H1 (cell line): ENCODE measurements around the gene NEGR1. TPM values are rescaled to one million over a fixed set of nuclear protein-coding genes. Genes with fewer than 3 reads are reported as not detected.

Experiments used
- CTCF ChIA-PET: fragments of 300-600 bp; sonication (Branson Sonifier 250); formaldehyde crosslinking; loops from one replicate; lab custom pipeline; 2021; ENCODE audit not compliant: partially characterized antibody; lab: Charles Lee
- POLR2A ChIA-PET: fragments of 300-600 bp; sonication (Branson Sonifier 250); formaldehyde crosslinking; loops from one replicate; lab custom pipeline; 2021; ENCODE audit warnings: inconsistent platforms; ENCODE audit not compliant: partially characterized antibody; lab: Charles Lee
- DNase-seq, 2 experiments: peaks; one replicate each; pipeline versions ENCODE4 v3.0.0 to v3.0.0-alpha.2; 2010 to 2022; ENCODE audit warnings: low spot score in 2 of 2, low read depth in 1 of 2, mixed read lengths in 1 of 2
- FAIRE-seq: peaks from 2 replicates; lab custom pipeline; 2011; peaks lifted over from hg19 to GRCh38; lab: Jason Lieb, UNC
- H2AFZ ChIP-seq: 2 replicates; pipeline ENCODE4 v1.8.1; 2012; ENCODE audit warnings: low read length, inconsistent platforms
- H2AK5ac ChIP-seq: 2 replicates; pipeline ENCODE4 v1.6.1; 2013; ENCODE audit warnings: low read depth, low read length
- H2BK120ac ChIP-seq: replicated peaks from 2 replicates; pipeline ENCODE3; 2013; ENCODE audit warnings: low read depth, low read length, inconsistent platforms
- H2BK12ac ChIP-seq: 2 replicates; pipeline ENCODE4 v1.6.1; 2013; ENCODE audit warnings: low read depth, low read length
- H2BK15ac ChIP-seq: 2 replicates; pipeline ENCODE4 v1.6.1; 2013; ENCODE audit warnings: low read length
- H2BK20ac ChIP-seq: 2 replicates; pipeline ENCODE4 v1.6.1; 2013; ENCODE audit warnings: low read length
- H2BK5ac ChIP-seq: 2 replicates; pipeline ENCODE4 v1.6.1; 2013; ENCODE audit warnings: low read depth, low read length
- H3K14ac ChIP-seq: 2 replicates; pipeline ENCODE4 v1.6.1; 2013; ENCODE audit warnings: inconsistent platforms; ENCODE audit not compliant: insufficient read length
- H3K18ac ChIP-seq: 2 replicates; pipeline ENCODE4 v1.6.1; 2013; ENCODE audit warnings: low read length; ENCODE audit errors: extremely low read depth
- H3K23ac ChIP-seq: 2 replicates; pipeline ENCODE4 v1.6.1; 2013; ENCODE audit warnings: inconsistent platforms; ENCODE audit not compliant: insufficient read length
- H3K23me2 ChIP-seq: 2 replicates; pipeline ENCODE4 v1.6.1; 2013; ENCODE audit warnings: low read depth, low read length
- H3K27ac ChIP-seq: 2 replicates; pipeline ENCODE4 v1.6.1; 2011; ENCODE audit warnings: low read depth, low read length, inconsistent platforms
- H3K27me3 ChIP-seq, 4 experiments: replicated peaks in 1 of 4; 1 replicate in 1 of 4; 2 replicates in 3 of 4; pipeline versions ENCODE4 v1.6.1 to v1.8.1; 2011 to 2013; ENCODE audit warnings: low read length in 3 of 4, mild to moderate bottlenecking in 3 of 4, inconsistent platforms in 2 of 4, mixed read lengths in 2 of 4, moderate library complexity in 1 of 4; ENCODE audit not compliant: control insufficient read depth in 3 of 4, insufficient read depth in 3 of 4; ENCODE audit errors: extremely low read depth in 1 of 4
- H3K36me3 ChIP-seq, 4 experiments: 2 replicates each; pipeline versions ENCODE4 v1.6.1 to v1.8.1; 2011 to 2013; ENCODE audit warnings: mild to moderate bottlenecking in 4 of 4, low read length in 3 of 4, moderate library complexity in 2 of 4, control low read depth in 1 of 4, inconsistent platforms in 1 of 4; ENCODE audit not compliant: insufficient read depth in 4 of 4, control insufficient read depth in 2 of 4
- H3K4ac ChIP-seq: replicated peaks from 2 replicates; pipeline ENCODE3; 2013; ENCODE audit warnings: low read length, low read depth, mixed read lengths, inconsistent platforms; ENCODE audit not compliant: insufficient read length
- H3K4me1 ChIP-seq, 4 experiments: replicated peaks in 1 of 4; 1 replicate in 1 of 4; 2 replicates in 3 of 4; pipeline versions ENCODE4 v1.6.1 to v1.8.1; 2011 to 2013; ENCODE audit warnings: low read length in 3 of 4, inconsistent platforms in 2 of 4, mixed read lengths in 1 of 4; ENCODE audit not compliant: insufficient read depth in 4 of 4, control insufficient read depth in 3 of 4
- H3K4me2 ChIP-seq, 2 experiments: 2 replicates each; pipeline versions ENCODE4 v1.6.1 to v1.8.1; 2011 to 2013; ENCODE audit warnings: low read depth in 2 of 2, low read length in 2 of 2, control low read depth in 1 of 2, inconsistent platforms in 1 of 2, mild to moderate bottlenecking in 1 of 2; ENCODE audit not compliant: insufficient read depth in 1 of 2
- H3K4me3 ChIP-seq, 4 experiments: fragments of 200-600, 300-600 bp in 1 of 4; sonication (generic), shearing (Covaris generic), sonication (Bioruptor Twin) in 1 of 4; 2 replicates each; pipeline versions ENCODE4 v1.5.1 to v1.8.1; 2011 to 2016; ENCODE audit warnings: low read length in 4 of 4, low read depth in 3 of 4, control low read depth in 2 of 4, inconsistent platforms in 2 of 4, mild to moderate bottlenecking in 2 of 4, mixed read lengths in 1 of 4, moderate library complexity in 1 of 4; ENCODE audit not compliant: insufficient read depth in 2 of 4; ENCODE audit errors: extremely low read depth in 1 of 4
- H3K56ac ChIP-seq: replicated peaks from 2 replicates; pipeline ENCODE3; 2013; ENCODE audit warnings: low read depth, mild to moderate bottlenecking, mixed read lengths, low read length, inconsistent platforms; ENCODE audit not compliant: insufficient read length
- H3K79me1 ChIP-seq: 2 replicates; pipeline ENCODE4 v1.6.1; 2013; ENCODE audit warnings: low read depth, low read length, control low read depth
- H3K79me2 ChIP-seq, 2 experiments: 2 replicates each; pipeline versions ENCODE4 v1.6.1 to v1.8.1; 2012 to 2013; ENCODE audit warnings: low read length in 2 of 2, mild to moderate bottlenecking in 2 of 2, inconsistent platforms in 1 of 2; ENCODE audit not compliant: insufficient read depth in 2 of 2, control insufficient read depth in 1 of 2
- H3K9ac ChIP-seq, 4 experiments: replicated peaks in 1 of 4; 1 replicate in 1 of 4; 2 replicates in 3 of 4; pipeline versions ENCODE4 v1.6.1 to v1.8.1; 2011 to 2013; ENCODE audit warnings: low read depth in 3 of 4, low read length in 3 of 4, control low read depth in 2 of 4, mild to moderate bottlenecking in 2 of 4, moderate library complexity in 2 of 4, inconsistent platforms in 1 of 4; ENCODE audit errors: extremely low read depth in 1 of 4
- H3K9me3 ChIP-seq, 2 experiments: 2 replicates each; pipeline versions ENCODE4 v1.6.1 to v1.8.1; 2012 to 2013; ENCODE audit warnings: mild to moderate bottlenecking in 2 of 2, moderate library complexity in 2 of 2, control low read depth in 1 of 2, inconsistent platforms in 1 of 2, low read depth in 1 of 2, low read length in 1 of 2, mixed read lengths in 1 of 2; ENCODE audit not compliant: insufficient read depth in 2 of 2
- H4K20me1 ChIP-seq, 2 experiments: replicated peaks in 1 of 2; 2 replicates each; pipeline versions ENCODE3 to v1.8.1; 2011 to 2013; ENCODE audit warnings: inconsistent platforms in 2 of 2, low read length in 2 of 2, mild to moderate bottlenecking in 1 of 2; ENCODE audit not compliant: insufficient read depth in 2 of 2, control insufficient read depth in 1 of 2
- H4K5ac ChIP-seq: 2 replicates; pipeline ENCODE4 v1.6.1; 2013; ENCODE audit warnings: low read length, low read depth, mixed read lengths, inconsistent platforms; ENCODE audit not compliant: insufficient read length
- H4K8ac ChIP-seq: 2 replicates; pipeline ENCODE4 v1.8.0; 2013; ENCODE audit warnings: mild to moderate bottlenecking, moderate library complexity, low read length, inconsistent platforms; ENCODE audit not compliant: insufficient read depth; ENCODE audit errors: extremely low read depth
- H4K91ac ChIP-seq: replicated peaks from 2 replicates; pipeline ENCODE3; 2013; ENCODE audit warnings: low read length, mixed read lengths, inconsistent platforms; ENCODE audit not compliant: insufficient read length
- CHD2 ChIP-seq: IDR thresholded peaks from 2 replicates; pipeline ENCODE4 v1.6.1; 2012; ENCODE audit warnings: low read length, improper control_type of control experiment
- EZH2 ChIP-seq: fragments of 200-600 bp; sonication (generic); IDR thresholded peaks from 2 replicates; pipeline ENCODE4 v1.7.1; 2012; ENCODE audit warnings: low read depth, mild to moderate bottlenecking, moderate library complexity, low read length, inconsistent platforms; ENCODE audit not compliant: severe bottlenecking
- FOSL1 ChIP-seq: IDR thresholded peaks from 2 replicates; pipeline ENCODE4 v1.6.1; 2011; ENCODE audit warnings: mild to moderate bottlenecking, low read depth, low read length, moderate library complexity; ENCODE audit not compliant: insufficient read depth
- HDAC6 ChIP-seq: IDR thresholded peaks from one replicate; pipeline ENCODE4 v1.7.1; 2012; ENCODE audit warnings: low read depth, mild to moderate bottlenecking, inconsistent platforms, low read length, moderate library complexity
- JUND ChIP-seq: IDR thresholded peaks from 2 replicates; pipeline ENCODE4 v1.6.1; 2011; ENCODE audit warnings: mild to moderate bottlenecking, improper control_type of control experiment, low read length
- KDM1A ChIP-seq: fragments of 200-600, 300-600 bp; sonication (generic); IDR thresholded peaks from 2 replicates; pipeline ENCODE4 v1.7.1; 2016; ENCODE audit warnings: mild to moderate bottlenecking, low read length, borderline replicate concordance
- KDM5A ChIP-seq: fragments of 200-600 bp; IDR thresholded peaks from 2 replicates; pipeline ENCODE4 v1.7.1; 2012; ENCODE audit warnings: mild to moderate bottlenecking, low read length, inconsistent platforms, mixed read lengths
- MAFK ChIP-seq: IDR thresholded peaks from 2 replicates; pipeline ENCODE4 v1.6.1; 2012; ENCODE audit warnings: low read depth, mild to moderate bottlenecking, improper control_type of control experiment, low read length
- RAD21 ChIP-seq, 2 experiments: IDR thresholded peaks in 1 of 2; conservative IDR thresholded peaks in 1 of 2; 2 replicates each; pipeline ENCODE4 v1.6.1; 2011; ENCODE audit warnings: low read depth in 2 of 2, low read length in 2 of 2, improper control_type of control experiment in 1 of 2, inconsistent platforms in 1 of 2, mild to moderate bottlenecking in 1 of 2, moderate library complexity in 1 of 2
- RBBP5 ChIP-seq: IDR thresholded peaks from 2 replicates; pipeline ENCODE4 v1.7.1; 2012; ENCODE audit warnings: low read depth, mild to moderate bottlenecking, inconsistent platforms, low read length, moderate library complexity, borderline replicate concordance
- RFX5 ChIP-seq: IDR thresholded peaks from 2 replicates; pipeline ENCODE4 v1.6.1; 2011; ENCODE audit warnings: low read depth, low read length, improper control_type of control experiment, borderline replicate concordance
- RXRA ChIP-seq: IDR thresholded peaks from 2 replicates; pipeline ENCODE4 v1.6.1; 2011; ENCODE audit warnings: low read depth, mild to moderate bottlenecking, low read length, moderate library complexity; ENCODE audit not compliant: insufficient read depth
- SP1 ChIP-seq: IDR thresholded peaks from 2 replicates; pipeline ENCODE4 v1.6.1; 2011; ENCODE audit warnings: low read depth, low read length
- SP4 ChIP-seq: IDR thresholded peaks from 2 replicates; pipeline ENCODE4 v1.6.1; 2012; ENCODE audit warnings: low read length, inconsistent platforms
- YY1 ChIP-seq: IDR thresholded peaks from 2 replicates; pipeline ENCODE4 v1.6.1; 2011; ENCODE audit warnings: low read depth, mild to moderate bottlenecking, low read length
- WGBS, 2 experiments: shearing (Covaris generic) in 1 of 2; methylation state at CpG; one replicate each; pipeline versions ENCODE4 v1.1.6 to v1.1.7; 2013 to 2015; ENCODE audit warnings: low lambda C conversion rate in 2 of 2, mixed read lengths in 2 of 2, inconsistent platforms in 1 of 2, low coverage in 1 of 2, missing lambda C conversion rate in 1 of 2; ENCODE audit not compliant: insufficient replicate concordance in 2 of 2, insufficient coverage in 1 of 2, insufficient read length in 1 of 2; ENCODE audit errors: extremely low coverage in 1 of 2, missing lambda C conversion rate in 1 of 2; 5-methylcytosine and 5-hydroxymethylcytosine counted together
- polyA plus RNA-seq, 7 experiments: library from polyadenylated mRNA; depleted of rRNA in 3 of 7; stranded (reverse) in 5 of 7; unstranded in 2 of 7; fragments of >200 nt in 5 of 7; fragments of 200-250 nt in 2 of 7; gene quantifications; 1 replicate in 5 of 7; 2 replicates in 1 of 7; 4 replicates in 1 of 7; pipeline versions ENCODE4 v1.2.1 to v1.2.3, GENCODE V29; 2011 to 2013; ENCODE audit warnings: missing spikeins in 2 of 7, mixed read lengths in 2 of 7
- total RNA-seq: library from RNA; stranded (reverse); fragmentation: NEBNext Ultra II Directional; extraction: Animal tissue kit (Norgen Biotek cat#: 25700); gene quantifications from 2 replicates; pipeline ENCODE4 v1.2.1, GENCODE V29; 2021

NEGR1 gene
- total and polyA plus RNA-seq, 2 of the 8 experiments (the other 6 are each of a cell fraction or from before 2014, with no cell fraction given), result 0.71 to 1.3 TPM

DNA sequence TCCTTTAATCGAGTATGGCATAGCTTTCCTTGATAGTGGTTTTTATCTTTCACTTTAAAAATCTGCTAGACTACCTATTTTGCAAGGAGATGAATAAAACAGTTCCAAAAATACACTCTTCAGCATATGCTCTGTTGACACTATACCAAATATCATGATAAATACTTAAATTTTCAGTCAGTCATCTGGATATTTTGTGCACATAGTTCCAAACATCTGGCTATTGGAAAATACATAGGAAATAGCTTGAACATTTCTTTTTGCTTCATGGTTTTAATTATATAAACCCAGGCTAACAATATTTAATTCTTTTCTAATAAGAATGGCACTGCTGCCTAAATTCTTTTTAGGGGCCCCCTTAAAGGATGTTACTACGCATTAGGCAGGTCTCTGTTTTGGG lies 342.1 kb downstream of the NEGR1 start:
- Histone ChIP-seq H2BK20ac (no peak overlapping the region), H3K4me2 (no peak overlapping the region), H2AFZ (no peak overlapping the region), H2AK5ac (no peak overlapping the region), H3K4ac (no peak overlapping the region), H3K27ac (no peak overlapping the region), H2BK5ac (no peak overlapping the region), H3K18ac (no peak overlapping the region), H3K14ac (no peak overlapping the region), H3K4me3 (no peak overlapping the region), H3K27me3 (no peaks in the 10 kb centered on the region), H4K20me1 (no peaks in the 10 kb centered on the region), H4K8ac (no peak overlapping the region), H3K56ac (no peak overlapping the region), H3K36me3 (no peaks in the 10 kb centered on the region), H4K5ac (no peak overlapping the region), H3K79me2 (no peaks in the 10 kb centered on the region), H4K91ac (no peak overlapping the region), H3K23me2 (no peaks in the 10 kb centered on the region), H3K23ac (no peak overlapping the region), H3K9ac (no peak overlapping the region), H2BK12ac (no peak overlapping the region), H2BK15ac (no peak overlapping the region), H3K4me1 (no peaks in the 10 kb centered on the region), H3K9me3 (no peaks in the 10 kb centered on the region), H2BK120ac (no peak overlapping the region), H3K79me1 (no peaks in the 10 kb centered on the region)
- FAIRE-seq, result no peak
- DNase-seq, result no peak
- ChIA-PET POLR2A (no interaction called here), CTCF (no interaction called here)
- 94% methylated on average over 2 of the region's 2 CpGs; no CpG with 5 or more reads in 1 of the 2 experiments for WGBS, 2 experiments
- TF ChIP-seq SP4 (no peak), MAFK (no peak), FOSL1 (no peak), RFX5 (no peak), RXRA (no peak), RAD21 (IDR thresholded peaks at IDR 0.05 in 1 of 2, conservative IDR thresholded peaks at IDR 0.05 in 1 of 2; ENCODE audit: low read depth in 2 of 2, low read length in 2 of 2) (no peak), CHD2 (no peak), JUND (no peak), KDM5A (no peak), KDM1A (no peak), HDAC6 (no peak), EZH2 (no peak), RBBP5 (no peak), YY1 (no peak), SP1 (no peak)
